ENCODE results near the gene RCAN3. TPM values are rescaled to one million over a fixed set of nuclear protein-coding genes. Genes with fewer than 3 reads are reported as not detected.

RCAN3 gene
- total and polyA plus RNA-seq, 9 of the 15 experiments (the other 6 are each of a cell fraction or from before 2014, with no cell fraction given): 0.10 to 1.4 (median 0.43) TPM

- H3K79me2 ChIP-seq (ENCODE audit: control insufficient read depth, insufficient read depth, low read length): no peaks in the 10 kb centered on the region
- BruUV-seq (replicated peaks): no TSS peak
- H2AFZ ChIP-seq (ENCODE audit: low read depth, low read length): no peak overlapping the region
- CTCF ChIA-PET (ENCODE audit: low intra/inter-chr PET ratio): no interaction called here
- H3K27ac ChIP-seq (ENCODE audit: extremely low read depth, low read depth, low read length): no peak overlapping the region
- WGBS (ENCODE audit: insufficient coverage, low coverage, missing lambda C conversion rate): under 1% methylated on average over 7 of the region's 7 CpGs
- no peaks in the 10 kb centered on the region for H3K4me1 ChIP-seq (replicated peaks in 1 of 2; ENCODE audit: control insufficient read depth in 2 of 2, insufficient read depth in 2 of 2, low read length in 2 of 2)
- H3K9me1 ChIP-seq (ENCODE audit: control insufficient read depth, insufficient read depth, low read length): no peaks in the 10 kb centered on the region
- H3K4me2 ChIP-seq (ENCODE audit: insufficient read depth, low read length): no peak overlapping the region
- FAIRE-seq (no peak), DNase-seq (ENCODE audit: extremely low read depth in 1 of 4, low spot score in 3 of 4) (no peak), ATAC-seq (no peak)
- no peaks in the 10 kb centered on the region for H3K36me3 ChIP-seq (ENCODE audit: control insufficient read depth, insufficient read depth, low read length)
- POLR2A ChIA-PET: no interaction called here
- no peak overlapping the region for H3K4me3 ChIP-seq
- no peak overlapping the region for H3K9ac ChIP-seq (ENCODE audit: insufficient read depth in 1 of 2, low read depth in 2 of 2, low read length in 2 of 2)
- TF ChIP-seq ADNP (tag; IDR thresholded peaks at IDR 0.05) (no peak), ZNF830 (CRISPR knock-in tag; IDR thresholded peaks at IDR 0.05) (no peak), XRCC5 (IDR thresholded peaks at IDR 0.05; ENCODE audit: low read depth, low read length) (no peak), POLR2H (tag; IDR thresholded peaks at IDR 0.05; ENCODE audit: low read depth) (no peak), TBL1XR1 (IDR thresholded peaks at IDR 0.05; ENCODE audit: low read length in 2 of 2) (no peak), ZNF347 (CRISPR knock-in tag; IDR thresholded peaks at IDR 0.05; ENCODE audit: low read depth) (no peak), GTF2F1 (IDR thresholded peaks at IDR 0.05; ENCODE audit: low read depth, low read length) (no peak), ZNF444 (CRISPR knock-in tag; IDR thresholded peaks at IDR 0.05) (no peak), KDM5B (IDR thresholded peaks at IDR 0.05; ENCODE audit: insufficient replicate concordance, low read depth, low read length) (no peak), CTCF (IDR thresholded peaks at IDR 0.05 in 2 of 3, conservative IDR thresholded peaks at IDR 0.05 in 1 of 3; ENCODE audit: insufficient read depth in 2 of 3, low read depth in 1 of 3, low read length in 3 of 3) (no peak), DIDO1 (tag; IDR thresholded peaks at IDR 0.05; ENCODE audit: low read depth) (no peak), ZFP36 (IDR thresholded peaks at IDR 0.05; ENCODE audit: low read depth, low read length, partially characterized antibody) (no peak), HBP1 (CRISPR knock-in tag; IDR thresholded peaks at IDR 0.05) (no peak)
- TF ChIP-seq, protein P1, sequence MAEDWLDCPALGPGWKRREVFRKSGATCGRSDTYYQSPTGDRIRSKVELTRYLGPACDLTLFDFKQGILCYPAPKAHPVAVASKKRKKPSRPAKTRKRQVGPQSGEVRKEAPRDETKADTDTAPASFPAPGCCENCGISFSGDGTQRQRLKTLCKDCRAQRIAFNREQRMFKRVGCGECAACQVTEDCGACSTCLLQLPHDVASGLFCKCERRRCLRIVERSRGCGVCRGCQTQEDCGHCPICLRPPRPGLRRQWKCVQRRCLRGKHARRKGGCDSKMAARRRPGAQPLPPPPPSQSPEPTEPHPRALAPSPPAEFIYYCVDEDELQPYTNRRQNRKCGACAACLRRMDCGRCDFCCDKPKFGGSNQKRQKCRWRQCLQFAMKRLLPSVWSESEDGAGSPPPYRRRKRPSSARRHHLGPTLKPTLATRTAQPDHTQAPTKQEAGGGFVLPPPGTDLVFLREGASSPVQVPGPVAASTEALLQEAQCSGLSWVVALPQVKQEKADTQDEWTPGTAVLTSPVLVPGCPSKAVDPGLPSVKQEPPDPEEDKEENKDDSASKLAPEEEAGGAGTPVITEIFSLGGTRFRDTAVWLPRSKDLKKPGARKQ (CRISPR knock-in tag; IDR thresholded peaks at IDR 0.05): no peak
- intact Hi-C loops (cut with micrococcal nuclease): no loop called here
- peaks cover 3% of the 10 kb centered on the region; the same call in 1 of the 2 replicates for H4K20me1 ChIP-seq (replicated peaks; ENCODE audit: control insufficient read depth, insufficient read depth, low read length)
- peaks cover 46 to 90% of the 10 kb centered on the region in 2 experiments for H3K27me3 ChIP-seq (ENCODE audit: control insufficient read depth in 2 of 2, insufficient read depth in 2 of 2, low read length in 2 of 2)
- no peaks in the 10 kb centered on the region for H3K9me3 ChIP-seq (replicated peaks; ENCODE audit: control insufficient read depth, insufficient read depth, low read depth, low read length)
- in situ Hi-C loops (cut with MboI): no loop called here
Measured at GRCh38 chr1:24578846-24579245, 76.2 kb downstream of the RCAN3 start.

All from K562 (cell line).